Thoracic aorta (tissue), 2 donors: Measurements from ENCODE around the gene UNCX. TPM values are rescaled to one million over a fixed set of nuclear protein-coding genes. Genes with fewer than 3 reads are reported as not detected.
A peak's percentile ranks its signal among the peaks of the same experiment; 100 is the strongest.

Experiments
- ATAC-seq: fragments of 150-250 bp; one replicate; pipeline ENCODE4 v1.8.0; 2017; ENCODE audit warnings: low read depth; ENCODE audit not compliant: insufficient number of reproducible peaks, low FRiP score
- DNase-seq: peaks from one replicate; pipeline ENCODE4 v3.0.0-alpha.2; 2020; ENCODE audit warnings: low spot score
- H3K27ac ChIP-seq, 2 donors: fragments of 200-600 bp; sonication (generic); 1 replicate in 1 of 2; 2 replicates in 1 of 2; pipeline ENCODE4 v1.5.1; 2016; ENCODE audit warnings: mild to moderate bottlenecking in 2 of 2, moderate library complexity in 2 of 2
- H3K27me3 ChIP-seq: fragments of 200-600 bp; sonication (generic); replicated peaks from 2 replicates; pipeline ENCODE4 v1.6.0; 2016; ENCODE audit warnings: mild to moderate bottlenecking; ENCODE audit not compliant: insufficient read depth
- H3K36me3 ChIP-seq: fragments of 200-600 bp; sonication (generic); one replicate; pipeline ENCODE4 v1.5.1; 2016
- H3K4me1 ChIP-seq, 2 donors: fragments of 200-600 bp; sonication (generic); 1 replicate in 1 of 2; 2 replicates in 1 of 2; pipeline versions ENCODE4 v1.5.1 to v1.6.0; 2016; ENCODE audit warnings: low read depth in 2 of 2, mild to moderate bottlenecking in 1 of 2; ENCODE audit not compliant: control insufficient read depth in 1 of 2
- H3K4me3 ChIP-seq: fragments of 200-600 bp; sonication (generic); 2 replicates; pipeline ENCODE4 v1.5.1; 2016; ENCODE audit warnings: mild to moderate bottlenecking
- H3K9me3 ChIP-seq: fragments of 200-600 bp; sonication (generic); 2 replicates; pipeline ENCODE4 v1.5.1; 2016
- CTCF ChIP-seq: fragments of 200-600 bp; sonication (generic); IDR thresholded peaks from one replicate; pipeline ENCODE4 v1.5.1; 2019; ENCODE audit warnings: antibody characterized with exemption
- total RNA-seq, 2 donors: library from RNA; depleted of rRNA; stranded (reverse); fragments of >200 nt; gene quantifications; one replicate each; pipeline versions ENCODE4 v1.1.0 to v1.2.3, GENCODE V29; 2016

The UNCX gene
- total RNA-seq, 2 donors from 2014 or later: not detected

DNA sequence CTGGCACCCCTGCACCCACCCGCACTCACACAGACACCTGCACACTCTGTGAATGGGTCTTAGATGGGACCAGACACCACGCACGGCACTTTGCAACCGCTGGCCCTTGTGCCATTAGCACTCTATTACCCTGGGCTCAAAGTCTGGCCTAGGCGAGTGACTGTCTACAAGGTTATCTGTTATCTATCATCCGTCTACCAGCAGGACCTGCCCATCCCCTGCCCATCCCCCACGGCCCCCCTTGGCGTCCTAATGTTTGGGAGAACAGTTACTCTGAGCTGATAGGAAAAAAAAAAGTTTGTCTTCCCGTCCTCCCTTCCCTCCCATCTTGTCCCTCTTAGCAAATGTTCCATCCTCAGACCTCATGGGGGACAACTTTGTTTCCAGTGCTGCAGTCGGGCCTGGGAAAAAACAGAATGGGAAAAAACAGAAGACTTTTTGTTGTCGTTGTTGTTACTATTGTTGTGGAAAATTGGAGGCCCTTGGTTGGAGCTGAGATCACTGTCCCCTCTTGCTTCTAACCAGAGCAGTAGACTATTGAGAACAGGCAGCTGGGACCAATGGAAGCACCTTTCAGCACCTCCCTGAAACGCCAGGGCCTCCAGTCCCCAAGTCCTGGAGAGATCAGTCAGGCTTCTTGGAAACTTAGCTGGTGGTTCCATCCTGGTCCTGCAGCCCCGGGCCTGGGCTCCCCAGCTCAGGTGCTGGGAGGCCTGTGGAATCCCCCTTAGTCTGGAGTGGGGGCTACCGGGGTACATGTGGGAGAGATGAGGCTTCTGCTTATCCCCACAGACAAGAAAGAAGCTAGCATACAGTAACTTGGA lies 12.2 kb downstream of the UNCX start:
- H3K4me1 ChIP-seq: peaks cover 15 to 18% of the 10 kb centered on the region in 2 donors
- H3K36me3 ChIP-seq: no peaks in the 10 kb centered on the region
- no peak for TF ChIP-seq CTCF
- no peak for ATAC-seq
- H3K27ac ChIP-seq: no peak overlapping the region
- H3K27me3 ChIP-seq: peaks cover 58% of the 10 kb centered on the region
- no peaks in the 10 kb centered on the region for H3K9me3 ChIP-seq
- no peak overlapping the region for H3K4me3 ChIP-seq
- DNase-seq: no peak

GRCh38 chr7:1245524-1246050 lies 12.9 kb downstream of the UNCX start:
- Histone ChIP-seq H3K36me3 (no peaks in the 10 kb centered on the region), H3K4me3 (no peak overlapping the region), H3K9me3 (no peaks in the 10 kb centered on the region), H3K4me1 (peaks cover 15 to 18% of the 10 kb centered on the region in 2 donors), H3K27ac (no peak overlapping the region), H3K27me3 (peaks cover 58% of the 10 kb centered on the region)
- no peak for DNase-seq
- ATAC-seq: no peak
- TF ChIP-seq CTCF: no peak

DNA sequence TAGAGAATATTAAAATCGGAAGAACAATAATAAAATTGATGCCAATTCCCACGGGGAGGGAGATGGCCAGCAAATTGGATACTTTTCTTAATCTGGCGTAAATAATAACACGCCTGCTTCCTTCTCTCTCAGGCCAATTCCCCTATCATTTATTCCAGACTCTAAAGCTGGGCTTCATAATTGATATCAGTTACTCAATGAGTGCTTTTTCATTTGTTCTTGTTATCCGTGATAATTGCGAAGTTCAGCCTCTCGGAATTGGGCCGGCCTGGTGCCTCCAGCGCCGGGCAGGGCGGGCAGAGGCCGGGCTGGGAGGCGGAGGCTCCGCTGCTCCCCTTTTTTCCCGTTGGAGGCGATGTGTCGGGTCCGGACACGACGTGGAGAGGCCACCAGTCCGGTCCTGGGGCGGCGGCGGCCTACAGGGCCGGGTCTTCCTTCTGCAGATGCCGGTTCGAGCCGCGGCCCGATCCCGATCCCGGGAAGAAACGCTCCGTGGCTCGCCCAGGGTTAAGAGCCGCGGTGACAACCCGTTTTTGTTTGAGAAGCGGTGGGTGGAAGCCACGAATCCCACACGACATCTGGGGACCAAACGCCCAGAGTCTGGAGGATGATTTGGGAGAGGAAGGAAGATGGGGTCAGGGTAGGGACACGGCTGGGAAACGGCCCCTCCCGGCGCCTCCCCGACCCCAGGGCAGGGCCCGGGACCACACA lies 13.6 kb downstream of the UNCX start:
- peak overlapping the region in 1 of 2 donors; percentile 38 for H3K27ac ChIP-seq
- peaks cover 15 to 18% of the 10 kb centered on the region in 2 donors for H3K4me1 ChIP-seq

GRCh38 chr7:1246871-1247526 lies 14.3 kb downstream of the UNCX start:
- H3K4me3 ChIP-seq: no peak overlapping the region
- ATAC-seq: no peak
- no peak for DNase-seq
- peaks cover 46% of the 10 kb centered on the region for H3K27me3 ChIP-seq
- H3K4me1 ChIP-seq: peaks cover 15 to 18% of the 10 kb centered on the region in 2 donors
- no peaks in the 10 kb centered on the region for H3K36me3 ChIP-seq
- no peaks in the 10 kb centered on the region for H3K9me3 ChIP-seq
- TF ChIP-seq CTCF: no peak
- peak overlapping the region in 1 of 2 donors; percentile 38 for H3K27ac ChIP-seq

More for the DNA sequence above, 13.6 kb downstream of the UNCX start:
- DNase-seq (no peak), ATAC-seq (no peak)
- H3K4me3 ChIP-seq: no peak overlapping the region
- no peak for TF ChIP-seq CTCF
- H3K27me3 ChIP-seq: peaks cover 51% of the 10 kb centered on the region
- no peaks in the 10 kb centered on the region for H3K36me3 ChIP-seq
- no peaks in the 10 kb centered on the region for H3K9me3 ChIP-seq
